ENCODE measurements around the gene CAPS2.

DNA sequence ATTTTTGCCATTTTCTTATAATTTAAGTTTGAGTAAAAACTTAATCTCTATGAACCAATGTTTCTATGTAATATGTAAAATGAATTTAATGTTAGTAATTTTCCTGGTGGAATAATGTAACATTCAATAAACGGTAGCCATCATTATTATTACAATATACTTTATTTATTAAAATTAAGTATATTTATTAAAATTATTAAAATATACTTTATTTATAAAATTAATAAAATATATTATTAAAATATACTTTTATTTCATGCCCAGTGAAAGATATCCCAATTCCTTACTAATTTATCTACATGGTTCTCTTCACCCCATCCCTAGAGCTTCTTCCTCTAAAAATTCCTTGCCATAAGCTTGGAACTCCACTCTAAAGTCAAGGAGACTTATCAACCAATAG, 2.5 kb downstream of the CAPS2 start:
- TF ChIP-seq POLR2A (IDR thresholded peaks at IDR 0.05; ENCODE audit: low read length) (no peak), GATA1 (IDR thresholded peaks at IDR 0.05; ENCODE audit: low read depth, low read length) (no peak)
